ENCODE data around the gene TFCP2L1. TPM values are rescaled to one million over a fixed set of nuclear protein-coding genes. Genes with fewer than 3 reads are reported as not detected.

TFCP2L1 gene
- total and polyA plus RNA-seq, 2 donors (not counting 3 experiments of a cell fraction or from before 2014, with no cell fraction given) = not detected

DNA sequence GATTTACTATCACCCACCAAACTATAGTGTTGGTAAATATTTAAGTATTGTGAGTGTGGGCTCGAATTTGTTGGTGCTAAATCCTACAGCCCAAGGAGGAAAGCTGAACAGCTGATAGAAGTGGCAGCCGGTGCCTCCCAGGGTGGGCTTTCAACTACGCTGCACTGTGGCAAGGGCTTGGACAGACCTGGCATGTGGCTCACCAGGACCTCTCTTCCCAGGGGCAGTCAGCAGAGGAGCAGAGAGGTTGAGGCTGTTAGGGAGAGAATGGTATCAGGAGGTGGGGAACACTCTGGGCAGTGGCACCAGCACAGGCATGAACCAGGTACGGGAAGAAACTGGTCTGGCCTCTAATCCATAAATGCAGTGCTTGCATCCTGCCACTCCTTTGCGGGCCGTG lies 44.6 kb downstream of the TFCP2L1 start:
- dilution Hi-C loops (cut with MboI; ENCODE audit: extremely low pct_ligation_motif_present, low sequenced_read_pairs) = no loop called here

DNA sequence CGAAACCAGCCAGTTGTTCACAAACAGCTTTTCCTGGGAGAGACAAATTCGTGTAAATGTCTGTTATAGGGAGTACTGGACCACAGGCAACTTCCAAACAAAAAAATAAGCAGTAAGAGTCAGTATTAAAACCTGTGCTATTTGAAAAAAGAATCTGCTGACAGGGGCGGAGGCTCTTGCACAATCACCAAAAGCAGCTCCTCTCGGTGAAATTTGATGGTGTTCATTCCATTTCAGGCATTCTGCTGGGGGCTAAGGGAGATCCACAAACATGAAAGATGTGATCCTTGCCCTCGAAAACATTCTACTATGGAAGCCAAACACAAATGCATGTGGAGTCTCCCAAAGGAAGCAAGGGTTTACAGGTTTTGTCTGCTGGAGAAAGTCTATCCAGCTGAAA lies 45.0 kb downstream of the TFCP2L1 start:
- no peak overlapping the region for H3K9ac ChIP-seq (replicated peaks; ENCODE audit: extremely low read depth, insufficient read depth, low read length)
- TF ChIP-seq POLR2AphosphoS5 (IDR thresholded peaks at IDR 0.05; ENCODE audit: insufficient read depth, low read depth, low read length) (no peak), MYC (IDR thresholded peaks at IDR 0.05; ENCODE audit: low read depth, low read length) (no peak), POLR2A (IDR thresholded peaks at IDR 0.05; ENCODE audit: low read depth, low read length) (no peak), EZH2 (IDR thresholded peaks at IDR 0.05; ENCODE audit: borderline replicate concordance, low read depth, low read length, severe bottlenecking) (no peak), JUN (IDR thresholded peaks at IDR 0.05; ENCODE audit: borderline replicate concordance, insufficient read depth, insufficient read length, low read depth) (no peak), FOS (IDR thresholded peaks at IDR 0.05; ENCODE audit: borderline replicate concordance, insufficient read depth, low read length) (no peak), GATA2 (IDR thresholded peaks at IDR 0.05; ENCODE audit: insufficient read depth, insufficient read length, low read depth, low read length) (no peak)
- TF ChIP-seq, protein P1, sequence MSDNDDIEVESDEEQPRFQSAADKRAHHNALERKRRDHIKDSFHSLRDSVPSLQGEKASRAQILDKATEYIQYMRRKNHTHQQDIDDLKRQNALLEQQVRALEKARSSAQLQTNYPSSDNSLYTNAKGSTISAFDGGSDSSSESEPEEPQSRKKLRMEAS (IDR thresholded peaks at IDR 0.05; ENCODE audit: insufficient read depth, insufficient read length) = no peak
- TF ChIP-seq, protein P2, sequence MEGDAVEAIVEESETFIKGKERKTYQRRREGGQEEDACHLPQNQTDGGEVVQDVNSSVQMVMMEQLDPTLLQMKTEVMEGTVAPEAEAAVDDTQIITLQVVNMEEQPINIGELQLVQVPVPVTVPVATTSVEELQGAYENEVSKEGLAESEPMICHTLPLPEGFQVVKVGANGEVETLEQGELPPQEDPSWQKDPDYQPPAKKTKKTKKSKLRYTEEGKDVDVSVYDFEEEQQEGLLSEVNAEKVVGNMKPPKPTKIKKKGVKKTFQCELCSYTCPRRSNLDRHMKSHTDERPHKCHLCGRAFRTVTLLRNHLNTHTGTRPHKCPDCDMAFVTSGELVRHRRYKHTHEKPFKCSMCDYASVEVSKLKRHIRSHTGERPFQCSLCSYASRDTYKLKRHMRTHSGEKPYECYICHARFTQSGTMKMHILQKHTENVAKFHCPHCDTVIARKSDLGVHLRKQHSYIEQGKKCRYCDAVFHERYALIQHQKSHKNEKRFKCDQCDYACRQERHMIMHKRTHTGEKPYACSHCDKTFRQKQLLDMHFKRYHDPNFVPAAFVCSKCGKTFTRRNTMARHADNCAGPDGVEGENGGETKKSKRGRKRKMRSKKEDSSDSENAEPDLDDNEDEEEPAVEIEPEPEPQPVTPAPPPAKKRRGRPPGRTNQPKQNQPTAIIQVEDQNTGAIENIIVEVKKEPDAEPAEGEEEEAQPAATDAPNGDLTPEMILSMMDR (IDR thresholded peaks at IDR 0.05; ENCODE audit: extremely low read depth in 1 of 2, insufficient read depth in 1 of 2, low read depth in 1 of 2, low read length in 2 of 2) = no peak
- no peaks in the 10 kb centered on the region for H3K36me3 ChIP-seq (ENCODE audit: control insufficient read depth in 2 of 2, extremely low read depth in 1 of 2, insufficient read depth in 2 of 2, low read length in 2 of 2)
- no TSS peak for BruUV-seq (replicated peaks)
- dilution Hi-C loops (cut with MboI; ENCODE audit: extremely low pct_ligation_motif_present, low sequenced_read_pairs) = no loop called here
- DNase-seq (ENCODE audit: low read depth, low spot score) (no peak), FAIRE-seq (no peak)
- H3K4me3 ChIP-seq (replicated peaks in 1 of 3; ENCODE audit: insufficient read depth in 1 of 3, low read depth in 1 of 3, low read length in 3 of 3) = no peak overlapping the region
- ChIA-PET POLR2A (no interaction called here), CTCF (no interaction called here)
- H3K79me2 ChIP-seq (ENCODE audit: control insufficient read depth, insufficient read depth, low read length) = no peaks in the 10 kb centered on the region
- H3K27ac ChIP-seq (ENCODE audit: insufficient read depth, low read depth, low read length) = no peak overlapping the region
- H3K27me3 ChIP-seq (ENCODE audit: control insufficient read depth in 2 of 2, insufficient read depth in 2 of 2, low read length in 2 of 2) = no peaks in the 10 kb centered on the region
- no peaks in the 10 kb centered on the region for H4K20me1 ChIP-seq (replicated peaks; ENCODE audit: control insufficient read depth, extremely low read depth, insufficient read depth, low read length)
- no peak overlapping the region for H2AFZ ChIP-seq (ENCODE audit: low read depth, low read length)
- no peak overlapping the region for H3K4me2 ChIP-seq (ENCODE audit: insufficient read depth, low read length)
- intact Hi-C loops (cut with micrococcal nuclease) = no loop called here
- no peaks in the 10 kb centered on the region for H3K4me1 ChIP-seq (ENCODE audit: control insufficient read depth, extremely low read depth, insufficient read depth, low read length)
- no peaks in the 10 kb centered on the region for H3K9me1 ChIP-seq (replicated peaks; ENCODE audit: control insufficient read depth, extremely low read depth, insufficient read depth, low read length)
- H3K9me3 ChIP-seq (replicated peaks; ENCODE audit: control insufficient read depth, insufficient read depth, low read length) = no peaks in the 10 kb centered on the region

More for the DNA sequence above, 44.6 kb downstream of the TFCP2L1 start:
- CTCF ChIA-PET = no interaction called here
- DNase-seq (ENCODE audit: low read depth, low spot score) = no peak
- Histone ChIP-seq H3K27ac (ENCODE audit: insufficient read depth, low read depth, low read length) (no peak overlapping the region), H3K4me1 (ENCODE audit: control insufficient read depth, extremely low read depth, insufficient read depth, low read length) (no peaks in the 10 kb centered on the region), H3K36me3 (ENCODE audit: control insufficient read depth in 2 of 2, extremely low read depth in 1 of 2, insufficient read depth in 2 of 2, low read length in 2 of 2) (no peaks in the 10 kb centered on the region), H4K20me1 (replicated peaks; ENCODE audit: control insufficient read depth, extremely low read depth, insufficient read depth, low read length) (no peaks in the 10 kb centered on the region), H3K9me3 (replicated peaks; ENCODE audit: control insufficient read depth, insufficient read depth, low read length) (no peaks in the 10 kb centered on the region), H3K9me1 (replicated peaks; ENCODE audit: control insufficient read depth, extremely low read depth, insufficient read depth, low read length) (no peaks in the 10 kb centered on the region), H3K4me2 (ENCODE audit: insufficient read depth, low read length) (no peak overlapping the region), H3K27me3 (ENCODE audit: control insufficient read depth in 2 of 2, insufficient read depth in 2 of 2, low read length in 2 of 2) (no peaks in the 10 kb centered on the region), H3K4me3 (replicated peaks in 1 of 3; ENCODE audit: insufficient read depth in 1 of 3, low read depth in 1 of 3, low read length in 3 of 3) (no peak overlapping the region), H3K79me2 (ENCODE audit: control insufficient read depth, insufficient read depth, low read length) (no peaks in the 10 kb centered on the region), H3K9ac (replicated peaks; ENCODE audit: extremely low read depth, insufficient read depth, low read length) (no peak overlapping the region), H2AFZ (ENCODE audit: low read depth, low read length) (no peak overlapping the region)
- BruUV-seq (replicated peaks) = no TSS peak
- TF ChIP-seq POLR2AphosphoS5 (IDR thresholded peaks at IDR 0.05; ENCODE audit: insufficient read depth, low read depth, low read length) (no peak), FOS (IDR thresholded peaks at IDR 0.05; ENCODE audit: borderline replicate concordance, insufficient read depth, low read length) (no peak), JUN (IDR thresholded peaks at IDR 0.05; ENCODE audit: borderline replicate concordance, insufficient read depth, insufficient read length, low read depth) (no peak)
- TF ChIP-seq, protein P1 (IDR thresholded peaks at IDR 0.05; ENCODE audit: insufficient read depth, insufficient read length) = no peak
- TF ChIP-seq, protein P2 (IDR thresholded peaks at IDR 0.05; ENCODE audit: extremely low read depth in 1 of 2, insufficient read depth in 1 of 2, low read depth in 1 of 2, low read length in 2 of 2) = no peak
- intact Hi-C loops (cut with micrococcal nuclease) = no loop called here
- FAIRE-seq = no peak
- POLR2A ChIA-PET = no interaction called here

Measured in endothelial cell of umbilical vein (primary cell).